Umbilical cord (tissue), 2 donors: ENCODE data around the gene AMIGO1. TPM values are rescaled to one million over a fixed set of nuclear protein-coding genes. Genes with fewer than 3 reads are reported as not detected.

Experiments used
- DNase-seq: peaks from one replicate; pipeline ENCODE4 v3.0.0-alpha.2; 2015; ENCODE audit warnings: low spot score
- total RNA-seq: library from RNA; depleted of rRNA; stranded (reverse); fragments of >200 nt; gene quantifications from one replicate; pipeline ENCODE4 v1.2.3, GENCODE V29; 2014; ENCODE audit warnings: low replicate concordance; ENCODE audit not compliant: insufficient read depth

AMIGO1 gene
- total RNA-seq, 1 donor from 2014 or later: 7.9 TPM

- no peak for DNase-seq
Observed at GRCh38 chr1:109502364-109502851, 7.1 kb downstream of the AMIGO1 start.

- peak; percentile 26 for DNase-seq
Observed at GRCh38 chr1:109501644-109502363, 7.7 kb downstream of the AMIGO1 start.

GRCh38 chr1:109500941-109501381, 8.6 kb downstream of the AMIGO1 start:
- peak; percentile 83 for DNase-seq

- no peak for DNase-seq
Observed at GRCh38 chr1:109499661-109500536, 9.6 kb downstream of the AMIGO1 start.

GRCh38 chr1:109499081-109499480, 10.4 kb downstream of the AMIGO1 start:
- no peak for DNase-seq

GRCh38 chr1:109498161-109498801, 11.2 kb downstream of the AMIGO1 start:
- DNase-seq: no peak

GRCh38 chr1:109497449-109498160, 11.9 kb downstream of the AMIGO1 start:
- no peak for DNase-seq

- no peak for DNase-seq
Observed at GRCh38 chr1:109495738-109496137, 13.8 kb downstream of the AMIGO1 start.

GRCh38 chr1:109493805-109494539, 15.6 kb downstream of the AMIGO1 start, which contains the start of gene CYB561D1:
Gene CYB561D1, plus strand, starts transcription at chr1:109494094. Its CDS starts 46 bp downstream, at chr1:109494140.
- DNase-seq: peak; percentile 92

- DNase-seq: no peak
Observed at GRCh38 chr1:109493227-109493626, 16.3 kb downstream of the AMIGO1 start.

- DNase-seq: no peak
Observed at GRCh38 chr1:109492779-109493178, 16.7 kb downstream of the AMIGO1 start.

GRCh38 chr1:109491372-109491771, 18.2 kb downstream of the AMIGO1 start:
- no peak for DNase-seq

- DNase-seq: no peak
Observed at GRCh38 chr1:109490934-109491302, 18.6 kb downstream of the AMIGO1 start.

- peak; percentile 71 for DNase-seq
Observed at GRCh38 chr1:109490029-109490933, 19.2 kb downstream of the AMIGO1 start.

GRCh38 chr1:109488696-109489095, 20.8 kb downstream of the AMIGO1 start:
- no peak for DNase-seq

GRCh38 chr1:109488201-109488600, 21.3 kb downstream of the AMIGO1 start:
- DNase-seq: no peak

- DNase-seq: no peak
Observed at GRCh38 chr1:109487261-109487660, 22.3 kb downstream of the AMIGO1 start.

GRCh38 chr1:109485001-109485400, 24.5 kb downstream of the AMIGO1 start:
- no peak for DNase-seq

- no peak for DNase-seq
Observed at GRCh38 chr1:109484519-109484975, 25.0 kb downstream of the AMIGO1 start.
